HEK293 (cell line): ENCODE measurements around the gene PRELID2.

Experiments
- CTCF ChIP-seq: fragments of 450-650 bp; formaldehyde crosslinking; IDR thresholded peaks from 2 replicates; pipeline ENCODE4 v1.5.1; 2016; ENCODE audit warnings: missing biosample characterization, missing genetic modification characterization
- ZNF16 ChIP-seq: fragments of 450-650 bp; formaldehyde crosslinking; IDR thresholded peaks from 2 replicates; pipeline ENCODE4 v1.5.1; 2016; ENCODE audit warnings: low read depth, missing biosample characterization, missing genetic modification characterization
- TF ChIP-seq, protein P1 (sequence below): fragments of 450-650 bp; formaldehyde crosslinking; IDR thresholded peaks from 2 replicates; pipeline ENCODE4 v1.5.1; 2016; ENCODE audit warnings: missing biosample characterization, missing genetic modification characterization

GRCh38 chr5:145825751-145826180 is 9.4 kb downstream of the PRELID2 start:
- TF ChIP-seq CTCF = peak; percentile 63
- TF ChIP-seq, protein P1, sequence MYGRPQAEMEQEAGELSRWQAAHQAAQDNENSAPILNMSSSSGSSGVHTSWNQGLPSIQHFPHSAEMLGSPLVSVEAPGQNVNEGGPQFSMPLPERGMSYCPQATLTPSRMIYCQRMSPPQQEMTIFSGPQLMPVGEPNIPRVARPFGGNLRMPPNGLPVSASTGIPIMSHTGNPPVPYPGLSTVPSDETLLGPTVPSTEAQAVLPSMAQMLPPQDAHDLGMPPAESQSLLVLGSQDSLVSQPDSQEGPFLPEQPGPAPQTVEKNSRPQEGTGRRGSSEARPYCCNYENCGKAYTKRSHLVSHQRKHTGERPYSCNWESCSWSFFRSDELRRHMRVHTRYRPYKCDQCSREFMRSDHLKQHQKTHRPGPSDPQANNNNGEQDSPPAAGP (tag by site-specific recombination) = no peak
- no peak for TF ChIP-seq ZNF16 (tag by site-specific recombination)
